GM19238 (cell line): Measurements from ENCODE around the gene ZNF350.
A peak's percentile ranks its signal among the peaks of the same experiment; 100 is the strongest.
"Not testable (repeated sequence)": the region's sequence is repeated elsewhere in the genome, so short reads cannot be mapped to it uniquely, and the experiment has no call there.

ENCODE experiments used
- DNase-seq: peaks from one replicate; pipeline ENCODE4 v3.0.0; 2011; ENCODE audit warnings: low spot score; ENCODE audit not compliant: insufficient read length

ZNF350 gene

DNA sequence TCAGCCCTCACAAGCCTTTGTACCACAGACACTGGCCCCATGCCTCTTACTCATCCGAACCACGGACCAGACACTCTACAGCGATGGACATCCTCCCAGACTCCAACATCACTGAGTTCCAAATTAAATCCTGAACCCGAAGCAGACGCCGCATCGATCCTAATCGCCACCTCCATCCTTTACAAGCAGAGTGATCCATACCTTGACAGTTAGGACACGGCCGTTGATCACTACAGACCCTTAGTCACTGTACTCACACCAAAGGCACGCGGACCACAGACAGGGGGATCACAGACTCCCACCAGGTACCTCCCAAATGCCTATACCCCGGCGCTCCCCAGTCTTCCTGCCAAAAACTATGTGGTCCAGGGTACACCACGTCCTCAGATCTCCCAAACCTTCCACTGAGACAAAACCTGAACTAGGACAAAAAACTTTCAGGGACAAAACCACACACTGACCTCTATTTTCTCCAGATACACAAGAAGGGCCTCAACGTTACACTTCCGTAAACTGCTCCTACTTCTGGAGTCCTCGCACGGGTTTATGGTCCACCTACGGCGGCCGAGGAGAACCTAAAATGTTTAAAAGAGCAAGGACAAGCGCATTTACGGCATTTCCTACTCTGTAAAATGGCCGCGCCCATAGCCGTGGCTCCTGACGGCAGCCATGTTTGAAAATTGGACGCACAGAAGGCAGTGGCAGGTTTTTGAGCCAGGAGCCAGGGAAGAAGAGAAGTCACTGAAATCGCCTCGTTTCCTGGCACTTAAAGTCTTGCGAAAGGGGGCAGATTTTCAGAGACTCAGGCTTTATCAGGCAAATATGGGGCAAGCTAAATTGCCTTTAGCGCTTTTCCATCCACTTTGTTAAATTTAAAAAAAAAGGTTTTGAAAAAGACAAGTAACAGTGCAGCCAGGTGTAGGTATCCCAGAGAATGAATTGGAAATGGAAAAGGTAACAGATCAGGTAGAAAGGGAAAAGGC is at the start of gene ZNF350:
TSS of gene ZNF350 (minus strand) at position 532 of the 983 bp plus-strand sequence. CDS start 12,480 bp downstream, outside the sequence.
- peak; percentile 66 for DNase-seq

DNA sequence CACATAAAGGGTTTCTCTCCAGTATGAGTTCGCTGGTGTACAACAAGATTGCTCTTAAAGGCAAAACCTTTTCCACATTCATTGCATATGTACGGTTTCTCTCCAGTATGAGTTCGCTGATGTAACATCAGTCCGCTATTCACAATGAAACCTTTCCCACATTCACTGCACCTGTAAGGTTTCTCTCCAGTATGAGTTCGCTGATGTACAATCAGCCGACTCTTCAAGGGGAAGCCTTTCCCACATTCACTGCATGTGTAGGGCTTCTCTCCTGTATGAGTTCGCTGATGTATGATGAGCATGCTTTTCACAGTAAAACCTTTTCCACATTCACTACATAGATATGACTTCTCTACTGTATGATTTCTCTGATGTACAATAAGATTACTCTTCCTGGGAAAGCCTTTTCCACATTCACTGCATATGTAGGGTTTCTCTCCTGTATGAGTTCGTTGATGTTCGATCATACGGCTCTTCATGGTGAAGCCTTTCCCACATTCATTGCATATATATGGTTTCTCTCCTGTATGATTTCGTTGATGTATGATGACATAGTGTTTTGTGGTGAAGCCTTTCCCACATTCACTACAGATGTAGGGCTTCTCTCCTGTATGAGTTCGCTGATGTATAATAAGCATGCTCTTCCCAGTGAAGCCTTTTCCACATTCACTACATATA is 47.5 kb upstream of the ZNF350 start:
- no peak for DNase-seq

DNA sequence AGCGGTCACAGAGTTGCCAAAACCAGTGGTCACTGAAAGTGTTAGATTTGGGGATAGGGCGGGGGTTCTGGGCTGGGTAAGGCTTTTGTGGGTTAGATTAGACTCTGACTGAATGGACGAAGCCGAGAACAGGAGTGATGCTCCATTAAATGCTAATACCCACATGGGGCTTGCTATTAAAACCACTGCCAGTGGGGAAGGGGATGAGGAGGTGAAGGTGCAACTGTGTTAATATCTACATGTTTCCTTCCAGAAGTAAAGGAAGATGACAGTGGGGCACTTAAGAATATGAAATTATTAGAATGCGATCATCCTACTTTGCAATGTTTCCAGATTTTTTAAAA is 42.1 kb upstream of the ZNF350 start:
- DNase-seq: no peak

DNA sequence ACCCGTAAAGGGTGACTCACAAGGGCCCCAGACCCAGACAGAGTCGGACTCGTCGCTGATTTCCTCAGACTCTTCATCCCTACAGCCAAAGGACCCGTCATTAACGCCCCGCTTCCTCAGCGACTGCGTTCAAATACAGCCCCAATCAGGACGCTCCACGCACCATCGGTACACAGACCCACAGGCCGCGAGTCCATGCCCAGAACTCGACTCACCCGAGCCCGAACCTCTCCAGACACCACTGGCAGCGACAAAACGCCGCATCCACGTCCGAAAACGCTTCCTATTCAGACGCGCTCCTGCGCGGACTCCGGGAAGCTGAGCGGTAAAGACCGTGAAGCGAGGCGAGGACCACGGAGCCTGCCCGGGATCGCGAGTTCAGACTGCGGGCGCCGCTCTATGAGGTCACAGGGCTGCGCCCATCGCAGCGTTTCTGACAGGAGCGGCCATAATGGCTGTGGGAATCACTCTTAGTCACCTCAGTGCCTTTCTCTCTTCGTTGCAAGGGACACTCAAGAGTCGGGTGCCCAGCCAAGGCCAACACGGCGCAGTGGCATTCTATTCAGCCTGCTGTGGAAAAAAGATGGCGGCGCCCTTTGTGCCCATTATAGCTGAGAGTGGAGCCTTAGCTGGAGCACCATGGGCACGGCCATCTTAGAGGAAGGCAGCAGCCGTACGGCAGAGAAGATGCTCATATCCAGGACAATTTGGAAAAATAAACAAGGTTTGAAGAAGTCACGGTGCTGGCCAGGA is 41.6 kb upstream of the ZNF350 start, which contains the start of gene ZNF614:
TSS of gene ZNF614 (minus strand) at position 353 of the 753 bp plus-strand sequence. CDS start 2,634 bp downstream, outside the sequence.
- DNase-seq: peak; percentile 84

DNA sequence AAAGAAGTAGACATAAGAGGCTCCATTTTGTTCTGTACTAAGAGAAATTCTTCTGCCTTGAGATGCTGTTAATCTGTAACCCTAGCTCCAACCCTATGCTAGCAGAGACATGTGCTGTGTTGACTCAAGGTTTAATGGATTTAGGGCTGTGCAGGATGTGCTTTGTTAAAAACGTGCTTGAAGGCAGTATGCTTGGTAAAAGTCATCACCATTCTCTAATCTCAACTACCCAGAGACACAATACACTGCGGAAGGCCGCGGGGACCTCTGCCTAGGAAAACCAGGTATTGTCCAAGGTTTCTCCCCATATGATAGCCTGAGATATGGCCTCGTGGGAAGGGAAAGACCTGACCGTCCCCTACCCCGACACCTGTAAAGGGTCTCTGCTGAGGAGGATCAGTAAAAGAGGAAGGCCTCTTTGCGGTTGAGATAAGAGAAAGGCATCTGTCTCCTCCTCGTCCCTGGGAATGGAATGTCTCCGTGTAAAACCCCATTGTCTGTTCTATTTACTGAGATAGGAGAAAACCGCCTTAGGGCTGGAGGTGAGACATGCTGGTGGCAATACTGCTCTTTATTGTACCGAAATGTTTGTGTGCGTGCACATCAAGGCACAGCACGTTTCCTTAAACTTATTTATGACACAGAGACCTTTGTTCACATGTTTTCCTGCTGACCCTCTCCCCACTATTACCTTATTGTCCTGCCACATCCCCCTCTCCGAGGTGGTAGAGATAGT is 39.8 kb upstream of the ZNF350 start:
- not testable (repeated sequence) for DNase-seq

DNA sequence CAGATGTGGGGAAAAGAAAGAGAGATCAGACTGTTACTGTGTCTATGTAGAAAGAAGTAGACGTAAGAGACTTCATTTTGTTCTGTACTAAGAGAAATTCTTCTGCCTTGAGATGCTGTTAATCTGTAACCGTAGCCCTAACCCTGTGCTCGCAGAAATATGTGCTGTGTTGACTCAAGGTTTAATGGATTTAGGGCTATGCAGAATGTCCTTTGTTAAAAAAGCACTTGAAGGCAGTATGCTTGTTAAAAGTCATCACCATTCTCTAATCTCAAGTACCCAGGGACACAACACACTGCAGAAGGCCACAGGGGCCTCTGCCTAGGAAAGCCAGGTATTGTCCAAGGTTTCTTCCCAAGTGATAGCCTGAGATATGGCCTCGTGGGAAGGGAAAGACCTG is 37.8 kb upstream of the ZNF350 start:
- not testable (repeated sequence) for DNase-seq

DNA sequence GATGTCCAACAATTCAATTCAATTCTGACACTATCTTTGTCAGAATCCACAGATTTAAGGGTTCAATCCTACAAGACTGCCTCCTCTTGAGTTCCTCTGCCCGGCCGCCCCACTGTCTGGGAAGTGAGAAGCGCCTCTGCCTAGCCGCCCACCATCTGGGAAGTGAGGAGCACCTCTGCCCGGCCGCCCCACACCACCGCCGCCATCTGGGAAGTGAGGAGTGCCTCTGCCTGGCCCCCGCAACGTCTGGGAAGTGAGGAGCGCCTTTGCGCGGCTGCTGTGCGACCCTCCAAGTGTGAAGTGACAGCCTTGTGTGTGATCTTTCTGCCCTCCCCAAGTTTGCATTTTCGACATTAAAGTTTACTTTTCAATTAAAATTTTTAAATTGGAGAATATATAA is 35.6 kb upstream of the ZNF350 start:
- no peak for DNase-seq

DNA sequence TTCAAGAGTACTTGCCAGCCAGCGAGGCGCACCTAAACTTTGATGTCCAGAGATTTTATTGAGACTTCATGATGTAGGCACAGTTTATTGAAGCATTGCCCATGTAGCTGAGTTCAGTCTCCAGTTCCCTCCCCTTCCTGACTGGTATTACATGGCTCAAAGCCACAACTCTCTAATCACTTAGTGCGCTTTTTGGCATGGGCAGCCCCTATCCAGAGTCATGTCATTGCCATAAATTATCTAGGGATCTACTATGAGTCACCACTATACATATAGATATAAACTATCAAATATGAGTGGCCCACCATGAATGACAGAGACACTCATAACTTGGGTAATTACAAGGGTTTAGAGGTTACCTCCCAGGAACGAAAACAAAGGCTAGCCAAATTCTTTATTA is 33.9 kb upstream of the ZNF350 start:
- no peak for DNase-seq

DNA sequence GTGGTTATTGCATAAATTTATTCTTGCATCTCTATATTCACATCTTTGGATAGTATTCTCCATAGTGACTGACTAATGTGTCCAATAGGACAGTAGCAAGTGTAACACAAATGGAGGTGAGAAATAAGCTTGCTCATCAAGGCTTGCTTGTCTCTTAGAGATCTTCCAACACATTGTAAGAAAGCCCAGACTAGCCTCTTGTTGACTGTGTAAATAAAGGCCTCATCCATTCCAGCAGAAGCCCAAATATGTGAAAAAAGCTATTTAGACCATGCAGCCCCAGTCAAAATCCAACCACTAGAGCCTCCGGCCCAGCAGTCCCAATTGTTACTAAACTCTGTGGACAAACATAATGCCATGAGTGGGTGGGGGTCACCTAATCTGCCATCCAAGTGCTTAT is 24.0 kb upstream of the ZNF350 start:
- DNase-seq: no peak

DNA sequence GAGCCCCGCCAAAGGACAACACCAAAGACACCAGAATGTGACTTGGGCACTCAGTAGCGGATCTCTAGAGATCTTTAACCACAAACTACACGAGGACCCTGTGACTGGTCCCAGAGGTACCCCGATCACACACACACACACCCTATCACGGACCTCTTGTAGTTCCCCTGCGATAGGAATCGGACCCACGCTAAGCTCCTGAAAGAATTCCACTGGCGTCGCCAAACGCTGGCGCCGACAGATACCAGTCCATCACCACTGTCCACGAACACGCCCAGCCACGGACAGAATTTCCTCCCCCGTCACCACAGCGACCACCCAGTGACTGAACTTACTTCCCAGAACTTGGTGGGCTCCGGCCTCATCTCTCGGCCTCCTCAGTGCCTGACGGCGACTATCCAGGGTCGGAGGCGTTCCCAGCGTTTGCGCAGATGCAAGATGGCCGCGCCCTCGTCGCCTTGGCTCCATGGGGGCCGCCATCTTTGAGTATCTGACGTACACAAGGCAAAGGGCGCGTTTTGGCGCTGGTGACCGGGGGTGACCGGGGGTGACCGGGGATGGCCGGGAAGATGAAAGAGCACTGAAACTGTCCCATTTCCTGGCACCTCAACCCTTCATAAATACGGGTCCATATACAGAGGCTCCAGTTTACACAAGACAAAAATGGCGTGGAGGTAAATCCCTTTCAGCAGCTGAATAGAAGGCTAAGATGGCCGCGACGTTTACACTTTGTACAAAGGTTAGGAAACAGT is 21.3 kb upstream of the ZNF350 start, which contains the start of gene ZNF615:
TSS of gene ZNF615 (minus strand) at position 406 of the 752 bp plus-strand sequence. CDS start 4,500 bp downstream, outside the sequence.
- DNase-seq: peak; percentile 58

DNA sequence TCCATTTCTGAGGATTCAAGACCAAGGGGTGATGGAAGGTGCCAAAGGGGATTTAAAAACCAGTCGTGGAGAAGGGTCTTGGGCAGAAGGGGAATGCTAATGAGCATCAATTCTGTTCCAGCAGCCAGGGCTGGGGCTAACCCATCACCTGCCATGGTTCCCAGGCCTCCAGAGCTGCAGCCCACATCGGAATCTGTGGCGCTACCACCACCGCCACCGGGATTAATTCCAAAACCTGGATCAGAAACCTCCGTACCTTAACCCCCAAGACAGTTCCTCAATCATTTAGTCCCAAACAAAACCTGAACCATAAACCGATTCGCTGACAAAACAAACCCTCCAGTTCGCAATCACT is 20.8 kb upstream of the ZNF350 start:
- no peak for DNase-seq

DNA sequence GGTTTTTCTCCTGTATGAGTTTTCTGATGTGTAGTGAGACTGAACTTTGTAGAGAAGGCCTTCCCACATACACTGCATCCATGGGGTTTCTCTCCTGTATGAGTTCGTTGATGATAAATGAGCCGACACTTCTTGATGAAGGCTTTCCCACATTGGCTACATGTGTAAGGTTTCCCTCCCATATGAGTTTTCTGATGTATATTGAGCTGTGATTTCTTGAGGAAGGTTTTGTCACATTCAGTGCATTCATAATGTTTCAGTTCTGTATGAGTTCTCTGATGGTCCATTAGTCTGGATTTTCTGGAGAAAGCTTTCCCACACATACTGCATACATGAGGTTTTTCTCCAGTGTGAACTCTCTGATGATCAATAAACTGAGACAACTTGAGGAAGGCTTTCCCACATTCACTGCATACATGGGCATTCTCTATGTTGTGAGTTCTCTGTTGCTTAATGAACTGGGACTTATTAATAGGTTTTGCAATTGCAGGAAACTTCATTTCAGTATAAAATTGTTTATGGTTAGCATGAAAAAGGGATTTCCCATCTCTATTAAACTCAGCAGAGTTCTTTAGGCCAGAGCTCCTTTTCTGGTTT is 7.5 kb upstream of the ZNF350 start:
- DNase-seq: no peak

DNA sequence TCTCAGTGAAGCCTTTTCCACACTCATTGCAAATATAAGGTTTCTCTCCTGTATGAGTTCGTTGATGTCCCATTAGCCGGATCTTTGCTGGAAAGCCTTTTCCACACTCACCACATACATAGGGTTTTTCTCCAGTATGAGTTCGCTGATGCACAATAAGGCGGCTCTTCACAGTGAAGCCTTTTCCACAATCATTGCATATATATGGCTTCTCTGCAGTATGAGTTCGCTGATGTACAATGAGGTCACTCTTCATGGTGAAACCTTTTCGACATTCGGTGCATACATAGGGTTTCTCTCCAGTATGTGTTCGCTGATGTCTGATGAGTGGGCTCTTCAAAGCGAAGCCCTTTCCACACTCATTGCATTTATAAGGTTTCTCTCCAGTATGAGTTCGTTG is 6.8 kb upstream of the ZNF350 start:
- DNase-seq: no peak

DNA sequence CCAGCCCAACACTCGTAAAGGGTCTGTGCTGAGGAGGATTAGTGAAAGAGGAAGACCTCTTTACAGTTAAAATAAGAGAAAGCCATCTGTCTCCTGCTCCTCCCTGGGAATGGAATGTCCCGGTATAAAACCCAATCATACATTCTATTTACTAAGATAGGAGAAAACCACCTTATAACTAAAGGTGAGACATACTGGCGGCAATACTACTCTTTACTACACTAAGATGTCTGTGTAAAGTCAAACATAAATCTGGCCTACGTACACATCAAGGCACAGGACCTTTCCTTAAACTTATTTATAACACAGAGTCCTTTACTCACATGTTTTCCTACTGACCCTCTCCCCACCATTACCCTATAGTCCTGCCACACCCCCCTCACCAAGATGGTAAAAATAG is 3.3 kb downstream of the ZNF350 start:
- DNase-seq: no peak

DNA sequence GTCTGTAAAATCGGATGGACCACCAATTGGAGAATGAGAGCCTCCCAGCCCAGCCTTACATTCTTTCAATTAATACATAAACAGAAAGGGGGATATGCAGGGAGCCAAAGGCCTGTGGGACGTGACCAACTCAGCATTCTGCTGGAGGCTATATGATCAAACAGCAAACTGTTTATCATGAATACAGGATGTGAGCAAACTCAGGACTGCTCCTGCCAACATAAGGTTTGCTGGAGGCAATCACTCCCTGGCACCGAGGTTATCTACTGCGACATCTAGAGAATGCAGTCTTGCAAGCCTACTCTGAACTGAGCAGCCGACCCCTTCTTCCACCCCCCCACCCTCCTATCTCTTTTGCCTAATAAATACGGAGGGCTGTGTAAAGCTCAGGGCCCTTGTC is 5.7 kb downstream of the ZNF350 start:
- DNase-seq: not testable (repeated sequence)

DNA sequence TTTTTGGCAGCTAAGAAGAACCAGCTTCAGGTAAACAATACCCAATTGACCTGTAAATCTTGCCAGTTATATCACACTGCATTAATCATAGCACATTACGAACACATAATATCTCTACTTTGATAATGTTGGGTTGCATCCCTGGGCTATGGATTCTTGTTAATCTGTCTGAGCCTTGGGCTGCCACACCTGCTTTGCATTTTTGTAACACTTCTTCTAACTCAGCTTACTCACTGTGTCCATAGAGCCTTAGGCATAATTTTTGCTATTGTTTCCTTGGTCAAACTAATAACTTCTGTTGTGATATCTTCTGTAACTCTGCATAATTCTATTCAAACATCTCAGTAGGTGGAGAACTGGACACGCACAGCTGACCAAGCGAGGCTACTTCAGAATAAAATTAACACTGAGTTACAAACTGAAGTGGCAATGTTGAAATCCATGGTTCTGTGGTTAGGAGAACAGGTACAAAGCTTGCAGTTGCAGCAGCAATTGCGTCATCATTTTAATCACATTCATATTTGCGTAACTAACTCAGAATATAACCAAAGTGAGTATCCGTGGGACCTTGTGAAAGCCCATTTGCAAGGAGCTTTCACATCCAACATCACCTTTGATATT is 6.4 kb downstream of the ZNF350 start:
- DNase-seq: no peak

DNA sequence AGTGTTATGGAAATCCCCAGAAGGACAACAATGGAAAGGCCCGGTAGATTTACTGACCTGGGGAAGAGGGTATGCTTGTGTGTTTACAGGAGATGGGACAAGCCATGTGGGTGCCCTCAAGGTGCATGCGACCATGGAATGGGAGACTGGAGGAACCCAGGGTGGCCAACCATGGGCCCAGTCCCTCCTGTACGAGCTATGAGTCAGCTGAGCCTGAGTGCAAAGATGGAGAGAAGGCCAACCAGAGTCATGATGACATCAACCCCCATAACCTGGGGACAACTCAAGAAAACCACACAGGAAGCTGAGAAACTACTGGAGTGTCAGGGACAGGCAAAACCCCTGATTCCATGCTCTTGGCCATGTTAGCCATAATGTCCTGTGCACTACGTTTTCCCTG is 7.8 kb downstream of the ZNF350 start:
- DNase-seq: no peak

DNA sequence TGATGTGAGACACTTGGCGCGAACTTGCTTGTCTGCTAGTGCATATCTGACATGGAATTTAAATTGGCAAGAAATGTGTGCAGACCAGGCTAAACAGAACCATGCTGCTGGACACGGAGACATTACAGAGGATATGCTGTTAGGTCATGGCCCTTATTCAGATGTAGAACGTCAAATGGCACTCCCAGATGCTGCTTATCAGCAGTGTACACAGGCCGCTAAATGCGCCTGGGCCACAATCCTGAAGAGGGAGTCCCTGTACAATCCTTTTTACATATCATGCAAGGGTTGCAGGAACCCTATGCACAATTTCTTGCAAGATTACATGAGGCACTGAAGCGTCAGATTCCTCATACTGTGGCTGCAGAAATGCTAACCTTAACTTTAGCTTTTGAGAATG is 9.3 kb downstream of the ZNF350 start:
- DNase-seq: no peak

DNA sequence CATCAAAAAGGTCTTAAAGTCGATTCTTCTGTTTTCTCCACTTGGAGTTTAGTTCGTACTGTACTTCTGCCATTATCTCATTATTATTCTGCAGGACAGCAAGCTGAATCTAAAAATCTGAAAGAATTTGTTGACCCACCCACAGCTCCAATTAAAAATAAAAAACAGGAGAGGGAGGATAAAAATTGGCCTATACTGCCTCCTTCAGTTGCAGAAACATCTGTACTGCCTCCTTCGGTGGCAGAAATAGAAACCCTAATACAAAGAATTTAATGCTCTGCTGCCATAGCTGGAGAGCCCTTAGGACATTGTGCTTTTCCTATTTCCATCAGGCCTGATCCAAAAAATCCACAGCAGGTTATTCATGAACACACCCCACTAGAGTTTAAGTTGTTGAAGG is 9.8 kb downstream of the ZNF350 start:
- DNase-seq: no peak
